ENCODE data around the gene CAMTA1. TPM values are rescaled to one million over a fixed set of nuclear protein-coding genes. Genes with fewer than 3 reads are reported as not detected.

Gene CAMTA1
- total RNA-seq, 2 experiments from 2014 or later, result 43.9 to 73.3 TPM

GRCh38 chr1:7343882-7344281 is 558.6 kb downstream of the CAMTA1 start:
- Histone ChIP-seq H3K4me1 (ENCODE audit: insufficient read depth, low read length, poor library complexity, severe bottlenecking) (no peaks in the 10 kb centered on the region), H3K27ac (ENCODE audit: low read depth, low read length, poor library complexity, severe bottlenecking) (no peak overlapping the region), H3K4me2 (ENCODE audit: low read length) (no peak overlapping the region), H4K20me1 (ENCODE audit: insufficient read depth, low read length) (no peaks in the 10 kb centered on the region), H3K79me2 (ENCODE audit: insufficient read depth, low read depth, low read length) (no peaks in the 10 kb centered on the region), H3K36me3 (ENCODE audit: insufficient read depth, low read length) (no peaks in the 10 kb centered on the region), H3K9me2 (ENCODE audit: insufficient read depth, low read length) (no peaks in the 10 kb centered on the region), H3K9me3 (ENCODE audit: low read length) (no peaks in the 10 kb centered on the region), H3K4me3 (ENCODE audit: low read depth, low read length, poor library complexity, severe bottlenecking) (no peak overlapping the region), H2AFZ (ENCODE audit: low read length) (no peak overlapping the region)
- no peak for DNase-seq (ENCODE audit: low spot score)
- CTCF ChIA-PET (ENCODE audit: unreplicated experiment), result no interaction called here
- intact Hi-C loops (cut with micrococcal nuclease; ENCODE audit: unreplicated experiment), result no loop called here
- TF ChIP-seq EZH2phosphoT487 (IDR thresholded peaks at IDR 0.05; ENCODE audit: borderline replicate concordance, low read depth, low read length), result no peak
- no peak for TF ChIP-seq CTCF (conservative IDR thresholded peaks at IDR 0.05; ENCODE audit: low read length)
- BruUV-seq (replicated peaks), result no TSS peak
- POLR2A ChIA-PET, result no interaction called here

- Histone ChIP-seq H2AFZ (ENCODE audit: low read length) (no peak overlapping the region), H3K4me2 (ENCODE audit: low read length) (no peak overlapping the region)
- POLR2A ChIA-PET, result no interaction called here
Observed at GRCh38 chr1:7344299-7344698, 559.0 kb downstream of the CAMTA1 start.

GRCh38 chr1:7345516-7345915 is 560.3 kb downstream of the CAMTA1 start:
- Histone ChIP-seq H3K4me3 (ENCODE audit: low read depth, low read length, poor library complexity, severe bottlenecking) (no peak overlapping the region), H2AFZ (ENCODE audit: low read length) (no peak overlapping the region), H3K36me3 (ENCODE audit: insufficient read depth, low read length) (no peaks in the 10 kb centered on the region), H3K9me2 (ENCODE audit: insufficient read depth, low read length) (no peaks in the 10 kb centered on the region), H3K4me1 (ENCODE audit: insufficient read depth, low read length, poor library complexity, severe bottlenecking) (no peaks in the 10 kb centered on the region), H3K9me3 (ENCODE audit: low read length) (no peaks in the 10 kb centered on the region), H3K4me2 (ENCODE audit: low read length) (no peak overlapping the region), H3K79me2 (ENCODE audit: insufficient read depth, low read depth, low read length) (no peaks in the 10 kb centered on the region), H3K27ac (ENCODE audit: low read depth, low read length, poor library complexity, severe bottlenecking) (no peak overlapping the region), H4K20me1 (ENCODE audit: insufficient read depth, low read length) (no peaks in the 10 kb centered on the region)
- BruUV-seq (replicated peaks), result no TSS peak
- no peak for TF ChIP-seq EZH2phosphoT487 (IDR thresholded peaks at IDR 0.05; ENCODE audit: borderline replicate concordance, low read depth, low read length)
- TF ChIP-seq CTCF (conservative IDR thresholded peaks at IDR 0.05; ENCODE audit: low read length), result no peak
- ChIA-PET CTCF (ENCODE audit: unreplicated experiment) (no interaction called here), POLR2A (interaction anchor here (0.7 kb wide), 1 partner anchor 1993 kb away, joined by 3 read pairs; no protein-coding TSS in a partner anchor)
- intact Hi-C loops (cut with micrococcal nuclease; ENCODE audit: unreplicated experiment), result no loop called here
- no peak for DNase-seq (ENCODE audit: low spot score)

More at GRCh38 chr1:7344299-7344698, 559.0 kb downstream of the CAMTA1 start:
- DNase-seq (ENCODE audit: low spot score), result no peak
- no peaks in the 10 kb centered on the region for H4K20me1 ChIP-seq (ENCODE audit: insufficient read depth, low read length)
- no peaks in the 10 kb centered on the region for H3K9me2 ChIP-seq (ENCODE audit: insufficient read depth, low read length)
- H3K4me3 ChIP-seq (ENCODE audit: low read depth, low read length, poor library complexity, severe bottlenecking), result no peak overlapping the region
- H3K79me2 ChIP-seq (ENCODE audit: insufficient read depth, low read depth, low read length), result no peaks in the 10 kb centered on the region
- H3K9me3 ChIP-seq (ENCODE audit: low read length), result no peaks in the 10 kb centered on the region
- H3K36me3 ChIP-seq (ENCODE audit: insufficient read depth, low read length), result no peaks in the 10 kb centered on the region
- BruUV-seq (replicated peaks), result no TSS peak
- intact Hi-C loops (cut with micrococcal nuclease; ENCODE audit: unreplicated experiment), result no loop called here
- CTCF ChIA-PET (ENCODE audit: unreplicated experiment), result no interaction called here
- H3K27ac ChIP-seq (ENCODE audit: low read depth, low read length, poor library complexity, severe bottlenecking), result no peak overlapping the region
- TF ChIP-seq CTCF (conservative IDR thresholded peaks at IDR 0.05; ENCODE audit: low read length) (no peak), EZH2phosphoT487 (IDR thresholded peaks at IDR 0.05; ENCODE audit: borderline replicate concordance, low read depth, low read length) (no peak)
- no peaks in the 10 kb centered on the region for H3K4me1 ChIP-seq (ENCODE audit: insufficient read depth, low read length, poor library complexity, severe bottlenecking)
